Bronchial epithelial cell (primary cell): ENCODE measurements around the gene GNPTAB. TPM values are rescaled to one million over a fixed set of nuclear protein-coding genes. Genes with fewer than 3 reads are reported as not detected.

Source experiments
- DNase-seq: peaks from one replicate; pipeline ENCODE4 v3.0.0-alpha.2; 2010; ENCODE audit warnings: low read depth
- FAIRE-seq: peaks from 2 replicates; lab custom pipeline; 2011; peaks lifted over from hg19 to GRCh38; lab: Jason Lieb, UNC
- H3K27me3 ChIP-seq: 2 replicates; pipeline ENCODE4 v1.5.1; 2011; ENCODE audit warnings: low read length; ENCODE audit not compliant: control insufficient read depth, insufficient read depth
- H3K36me3 ChIP-seq: 2 replicates; pipeline ENCODE4 v1.5.1; 2011; ENCODE audit warnings: low read length; ENCODE audit not compliant: control insufficient read depth, insufficient read depth
- H3K4me3 ChIP-seq: 2 replicates; pipeline ENCODE4 v1.5.1; 2011; ENCODE audit warnings: mild to moderate bottlenecking, low read depth, low read length, control low read depth
- CTCF ChIP-seq: IDR thresholded peaks from 2 replicates; pipeline ENCODE4 v1.5.1; 2011; ENCODE audit warnings: mild to moderate bottlenecking, moderate library complexity, low read length, control low read depth, inconsistent platforms; ENCODE audit not compliant: insufficient read depth, severe bottlenecking
- total RNA-seq: library from RNA; depleted of rRNA; stranded (reverse); fragments of >200 nt; gene quantifications from 2 replicates; pipeline ENCODE4 v1.2.1, GENCODE V29; 2014

Gene GNPTAB
- total RNA-seq, 1 donor from 2014 or later, result 15.8 TPM

- FAIRE-seq (no peak), DNase-seq (peak; percentile 78)
- Histone ChIP-seq H3K27me3 (no peaks in the 10 kb centered on the region), H3K4me3 (no peak overlapping the region), H3K36me3 (no peaks in the 10 kb centered on the region)
- TF ChIP-seq CTCF, result peak; percentile 78
Observed at GRCh38 chr12:101839324-101840283, 8.8 kb upstream of the GNPTAB start.

DNA sequence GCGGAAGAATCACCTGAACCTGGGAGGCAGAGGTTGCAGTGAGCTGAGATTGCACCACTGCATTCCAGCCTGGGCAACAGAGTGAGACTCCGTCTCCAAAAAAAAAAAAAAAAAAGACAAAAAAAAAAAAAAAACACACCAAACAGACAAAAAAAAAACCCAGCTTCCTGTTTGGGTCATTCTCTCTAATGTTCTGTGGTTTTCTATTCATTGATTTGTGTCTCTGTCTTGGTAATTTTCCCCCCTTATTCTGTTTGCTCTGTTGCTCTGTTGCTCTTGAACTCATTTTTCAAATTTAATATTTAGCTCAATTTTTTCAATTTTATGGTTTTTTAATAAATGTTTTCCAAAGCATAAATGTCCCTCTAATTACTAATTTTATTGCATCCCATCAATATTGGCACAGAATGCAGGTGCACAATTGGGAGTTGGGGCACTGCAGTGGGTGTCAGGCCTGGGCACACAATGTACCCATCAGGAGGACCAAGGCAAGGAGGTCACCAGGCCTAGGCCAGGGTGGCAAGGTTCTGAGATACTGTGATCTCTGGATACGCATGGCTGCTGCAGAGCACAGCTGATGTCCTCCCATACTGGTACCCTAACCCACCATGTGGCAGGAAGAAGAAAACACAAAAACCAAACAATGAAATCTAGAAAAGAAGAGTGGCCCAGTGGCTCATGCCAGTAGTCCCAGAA, 8.0 kb upstream of the GNPTAB start:
- no peak for TF ChIP-seq CTCF
- H3K36me3 ChIP-seq, result no peaks in the 10 kb centered on the region
- FAIRE-seq, result no peak
- no peak overlapping the region for H3K4me3 ChIP-seq
- no peak for DNase-seq
- H3K27me3 ChIP-seq, result no peaks in the 10 kb centered on the region

DNA sequence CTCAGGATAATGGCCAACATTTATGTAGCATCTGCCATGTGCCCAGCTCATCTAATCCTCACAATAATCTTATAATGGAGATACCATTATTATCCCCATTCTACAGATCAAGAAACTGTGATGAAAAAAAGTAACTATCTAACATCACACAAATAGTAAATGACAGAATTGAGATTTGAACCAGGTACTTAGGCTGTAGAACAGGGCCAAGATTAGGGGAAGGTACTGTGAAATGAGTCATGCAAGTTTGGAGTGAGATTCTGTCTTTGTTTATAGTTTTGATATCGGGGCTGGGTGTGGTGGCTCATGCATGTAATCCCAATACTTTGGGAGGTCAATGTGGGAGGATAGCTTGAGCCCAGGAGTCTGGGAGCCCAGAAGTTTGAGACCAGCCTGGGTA, 1.3 kb upstream of the GNPTAB start:
- H3K4me3 ChIP-seq, result no peak overlapping the region
- no peak for TF ChIP-seq CTCF
- no peak for FAIRE-seq
- no peak for DNase-seq
- no peaks in the 10 kb centered on the region for H3K27me3 ChIP-seq
- no peaks in the 10 kb centered on the region for H3K36me3 ChIP-seq

DNA sequence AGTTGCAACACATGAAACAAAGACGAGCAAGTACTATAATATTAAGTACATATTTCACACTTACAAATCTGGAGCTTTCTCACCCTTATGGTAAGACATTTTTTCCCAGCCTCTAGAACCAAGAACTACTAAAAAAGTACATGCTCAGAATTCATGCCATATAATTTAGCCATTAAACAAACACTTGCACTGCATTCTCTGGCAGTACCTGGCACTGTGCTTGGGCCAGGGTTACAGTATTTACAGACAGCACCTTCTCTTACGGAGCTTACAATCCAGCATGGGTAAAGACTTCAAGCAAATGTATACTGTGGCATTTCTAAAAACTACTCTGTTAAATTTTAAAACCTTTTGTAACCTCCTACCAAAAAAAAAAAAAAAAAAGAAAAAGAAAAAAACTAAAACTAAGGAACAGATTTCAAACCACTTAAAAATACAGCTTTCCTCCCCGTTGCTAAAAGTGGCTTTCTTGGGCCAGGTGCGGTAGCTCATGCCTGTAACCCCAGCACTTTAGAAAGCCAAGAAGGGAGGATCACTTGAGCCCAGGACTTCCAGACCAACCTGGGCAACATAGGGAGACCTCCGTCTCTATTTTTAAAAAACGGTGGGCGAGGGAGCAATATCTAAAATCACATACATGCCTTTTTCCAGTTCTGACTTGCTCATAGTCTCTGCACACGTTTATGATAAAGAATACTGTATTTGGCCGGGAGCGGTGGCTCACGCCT, 956 bp downstream of the GNPTAB start:
- no peaks in the 10 kb centered on the region for H3K36me3 ChIP-seq
- H3K4me3 ChIP-seq, result peak overlapping the region; percentile 73
- H3K27me3 ChIP-seq, result no peaks in the 10 kb centered on the region
- DNase-seq, result peak; percentile 29
- FAIRE-seq, result no peak
- TF ChIP-seq CTCF, result no peak

GRCh38 chr12:101828463-101829196, 2.1 kb downstream of the GNPTAB start:
- H3K4me3 ChIP-seq, result no peak overlapping the region
- no peaks in the 10 kb centered on the region for H3K36me3 ChIP-seq
- FAIRE-seq (no peak), DNase-seq (no peak)
- no peaks in the 10 kb centered on the region for H3K27me3 ChIP-seq
- TF ChIP-seq CTCF, result no peak
